Mesodermal cell (in vitro differentiated cells): Measurements from ENCODE around the gene MLX.

Experiments used
- H3K27ac ChIP-seq: 2 replicates; pipeline ENCODE4 v1.7.0; 2013; ENCODE audit warnings: mild to moderate bottlenecking, low read depth, low read length, moderate library complexity; ENCODE audit not compliant: severe bottlenecking
- H3K36me3 ChIP-seq: 2 replicates; pipeline ENCODE4 v1.7.1; 2013; ENCODE audit warnings: mild to moderate bottlenecking, low read length, moderate library complexity; ENCODE audit not compliant: control insufficient read depth, insufficient read depth
- H3K4me1 ChIP-seq: one replicate; pipeline ENCODE4 v1.7.1; 2013; ENCODE audit warnings: mild to moderate bottlenecking, low read length; ENCODE audit not compliant: insufficient read depth, control insufficient read depth, poor library complexity, severe bottlenecking
- H3K4me3 ChIP-seq: 2 replicates; pipeline ENCODE4 v1.7.0; 2013; ENCODE audit warnings: low read length, control low read depth, mild to moderate bottlenecking; ENCODE audit not compliant: insufficient read depth, poor library complexity, severe bottlenecking; ENCODE audit errors: extremely low read depth
- H3K9me3 ChIP-seq: 2 replicates; pipeline ENCODE4 v1.7.1; 2013; ENCODE audit warnings: mild to moderate bottlenecking, low read length, moderate library complexity; ENCODE audit not compliant: control insufficient read depth
- WGBS, 2 experiments: methylation state at CpG; one replicate each; pipeline ENCODE4 v1.1.5; 2013; ENCODE audit warnings: missing lambda C conversion rate in 2 of 2; ENCODE audit not compliant: insufficient coverage in 2 of 2; 5-methylcytosine and 5-hydroxymethylcytosine counted together

MLX gene

GRCh38 chr17:42560246-42560645 lies 6.7 kb upstream of the MLX start:
- WGBS, 2 experiments: no CpG with 5 or more reads among the region's 3 CpGs
- H3K27ac ChIP-seq: no peak overlapping the region
- no peaks in the 10 kb centered on the region for H3K9me3 ChIP-seq
- H3K4me3 ChIP-seq: no peak overlapping the region
- peaks cover 20% of the 10 kb centered on the region for H3K36me3 ChIP-seq
- peaks cover 8% of the 10 kb centered on the region for H3K4me1 ChIP-seq

DNA sequence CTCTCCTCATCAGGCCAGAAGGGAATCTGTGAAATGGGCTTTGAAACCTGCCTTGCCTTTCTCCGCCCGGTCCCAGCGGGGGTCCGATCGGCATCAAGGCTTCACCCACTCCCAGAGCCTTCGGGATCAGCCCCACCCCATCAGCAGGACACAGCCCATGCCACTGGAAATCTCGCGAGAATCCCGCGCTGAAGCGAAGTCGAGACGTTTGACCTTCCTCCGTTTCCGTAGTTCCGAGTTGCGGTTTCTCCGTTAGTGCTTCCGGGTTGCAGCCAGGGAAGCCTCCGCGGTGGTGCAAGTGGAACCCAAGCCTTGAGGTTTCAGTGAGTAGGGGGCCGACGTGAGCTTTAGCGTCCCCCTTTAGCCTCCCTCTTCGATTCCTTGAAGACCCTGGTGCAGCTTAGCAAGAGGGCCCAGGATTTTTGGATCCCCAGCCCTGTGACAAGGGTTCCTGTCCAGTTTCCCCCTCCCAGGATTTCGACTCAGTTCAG lies 5.0 kb upstream of the MLX start, which contains the start of gene COASY:
COASY (plus strand) TSS at position 252 of the 491 bp plus-strand sequence. CDS start 475 bp downstream, outside the sequence.
- Histone ChIP-seq H3K4me1 (peaks cover 19% of the 10 kb centered on the region), H3K27ac (peak within 1 kb of the TSS; percentile 71), H3K36me3 (peaks cover 33% of the 10 kb centered on the region), H3K4me3 (peak within 1 kb of the TSS; percentile 87), H3K9me3 (no peaks in the 10 kb centered on the region)
- 0 to 1% methylated on average over 26 of the region's 26 CpGs for WGBS, 2 experiments

- no peaks in the 10 kb centered on the region for H3K9me3 ChIP-seq
- H3K4me3 ChIP-seq: peak overlapping the region; percentile 87
- 24 to 26% methylated on average over 44 to 48 of the region's 48 CpGs for WGBS, 2 experiments
- H3K27ac ChIP-seq: peak overlapping the region; percentile 71
- peaks cover 19% of the 10 kb centered on the region for H3K4me1 ChIP-seq
- peaks cover 33% of the 10 kb centered on the region for H3K36me3 ChIP-seq
Observed at GRCh38 chr17:42562388-42563142, 4.3 kb upstream of the MLX start.

DNA sequence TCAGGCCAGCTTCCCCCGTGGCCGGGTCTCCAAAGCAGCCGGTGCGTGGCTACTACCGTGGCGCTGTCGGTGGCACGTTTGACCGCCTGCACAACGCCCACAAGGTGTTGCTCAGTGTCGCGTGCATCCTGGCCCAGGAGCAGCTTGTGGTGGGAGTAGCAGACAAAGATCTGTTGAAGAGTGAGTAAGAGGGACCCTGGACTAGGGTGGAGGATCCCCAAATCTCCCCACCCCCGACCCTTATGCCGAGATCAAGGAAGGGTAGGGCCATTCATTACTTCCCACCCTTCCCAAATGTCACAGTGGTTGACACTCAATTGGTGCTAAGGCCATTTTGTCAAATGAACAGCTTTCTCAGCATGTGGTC lies 3.8 kb upstream of the MLX start:
- H3K9me3 ChIP-seq: no peaks in the 10 kb centered on the region
- H3K36me3 ChIP-seq: peaks cover 33% of the 10 kb centered on the region
- peak overlapping the region; percentile 87 for H3K4me3 ChIP-seq
- no peak overlapping the region for H3K27ac ChIP-seq
- H3K4me1 ChIP-seq: peaks cover 19% of the 10 kb centered on the region
- WGBS, 2 experiments: 89 to 94% methylated on average over 11 to 13 of the region's 14 CpGs

DNA sequence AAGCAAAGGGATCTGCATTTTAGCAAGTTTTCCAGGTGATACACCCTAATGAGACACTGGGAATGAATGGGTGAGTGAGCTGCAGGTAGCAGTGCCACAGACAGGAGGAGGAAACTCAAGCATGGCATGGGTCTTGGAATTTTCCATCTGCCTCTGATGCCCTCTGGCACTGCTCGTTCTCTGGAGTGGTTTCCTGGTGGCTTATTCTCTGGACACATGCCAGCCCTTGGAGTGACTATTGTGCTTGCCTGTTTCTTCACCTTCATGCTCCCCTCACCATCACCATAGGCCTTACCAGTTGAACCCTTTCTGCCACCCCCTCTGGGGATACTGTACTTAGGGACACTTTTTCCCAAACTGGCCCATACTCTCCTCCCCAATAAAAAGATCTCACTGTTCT lies 3.4 kb upstream of the MLX start:
- H3K9me3 ChIP-seq: no peaks in the 10 kb centered on the region
- peak overlapping the region; percentile 87 for H3K4me3 ChIP-seq
- H3K27ac ChIP-seq: no peak overlapping the region
- H3K36me3 ChIP-seq: peaks cover 37% of the 10 kb centered on the region
- WGBS, 2 experiments: 86 to 100% methylated on average over 1 of the region's 1 CpG
- peaks cover 19% of the 10 kb centered on the region for H3K4me1 ChIP-seq

- H3K4me1 ChIP-seq: peaks cover 19% of the 10 kb centered on the region
- no peak overlapping the region for H3K4me3 ChIP-seq
- no peak overlapping the region for H3K27ac ChIP-seq
- peaks cover 41% of the 10 kb centered on the region for H3K36me3 ChIP-seq
- 88 to 98% methylated on average over 5 to 7 of the region's 9 CpGs for WGBS, 2 experiments
- H3K9me3 ChIP-seq: no peaks in the 10 kb centered on the region
Observed at GRCh38 chr17:42563950-42564349, 3.0 kb upstream of the MLX start.

DNA sequence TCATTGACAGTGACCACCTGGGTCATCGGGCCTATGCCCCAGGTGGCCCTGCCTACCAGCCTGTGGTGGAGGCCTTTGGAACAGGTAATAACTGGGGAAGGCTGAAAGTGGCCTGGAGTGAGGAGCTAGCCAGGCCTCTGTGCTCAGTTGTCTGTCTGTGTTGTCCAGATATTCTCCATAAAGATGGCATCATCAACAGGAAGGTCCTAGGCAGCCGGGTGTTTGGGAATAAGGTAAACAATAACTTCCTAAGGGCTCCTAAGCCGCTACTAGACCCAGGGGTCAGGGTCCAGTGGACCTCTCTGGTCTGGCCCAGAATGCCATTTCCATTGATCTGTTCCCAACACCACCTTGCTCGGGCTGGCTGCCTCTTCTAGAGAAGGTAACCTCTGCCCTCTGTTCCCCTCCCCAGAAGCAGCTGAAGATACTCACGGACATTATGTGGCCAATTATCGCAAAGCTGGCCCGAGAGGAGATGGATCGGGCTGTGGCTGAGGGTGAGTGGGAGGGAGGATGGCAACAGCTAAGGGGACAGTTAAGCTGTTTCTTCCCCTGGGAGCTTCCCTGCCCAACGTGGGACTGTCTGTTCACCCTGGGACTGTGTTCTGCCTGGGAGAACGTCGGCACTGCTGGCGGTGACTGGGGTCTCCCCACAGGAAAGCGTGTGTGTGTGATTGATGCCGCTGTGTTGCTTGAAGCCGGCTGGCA lies 1.9 kb upstream of the MLX start:
- H3K4me3 ChIP-seq: no peak overlapping the region
- peaks cover 19% of the 10 kb centered on the region for H3K4me1 ChIP-seq
- H3K27ac ChIP-seq: no peak overlapping the region
- peaks cover 51% of the 10 kb centered on the region for H3K36me3 ChIP-seq
- 96 to 99% methylated on average over 9 to 14 of the region's 15 CpGs for WGBS, 2 experiments
- H3K9me3 ChIP-seq: no peaks in the 10 kb centered on the region

GRCh38 chr17:42565523-42566214 lies 1.2 kb upstream of the MLX start:
- Histone ChIP-seq H3K4me1 (peaks cover 19% of the 10 kb centered on the region), H3K27ac (no peak overlapping the region), H3K4me3 (no peak overlapping the region), H3K9me3 (no peaks in the 10 kb centered on the region), H3K36me3 (peaks cover 58% of the 10 kb centered on the region)
- 91 to 98% methylated on average over 12 of the region's 16 CpGs for WGBS, 2 experiments

GRCh38 chr17:42566215-42566882 lies 551 bp upstream of the MLX start:
- H3K4me1 ChIP-seq: peaks cover 19% of the 10 kb centered on the region
- peaks cover 64% of the 10 kb centered on the region for H3K36me3 ChIP-seq
- peak overlapping the region; percentile 69 for H3K27ac ChIP-seq
- 56 to 67% methylated on average over 19 to 27 of the region's 28 CpGs for WGBS, 2 experiments
- H3K9me3 ChIP-seq: no peaks in the 10 kb centered on the region
- peak overlapping the region; percentile 83 for H3K4me3 ChIP-seq
